Thymus (tissue), 11 donors: ENCODE results near the gene CMTM5. TPM values are rescaled to one million over a fixed set of nuclear protein-coding genes. Genes with fewer than 3 reads are reported as not detected.

Experiments
- DNase-seq, 9 donors: peaks; one replicate each; pipeline ENCODE4 v3.0.0-alpha.2; 2013; ENCODE audit warnings: low spot score in 9 of 9, low read depth in 6 of 9, missing footprints in 1 of 9
- H3K27ac ChIP-seq, 2 donors: one replicate each; pipeline ENCODE4 v1.5.1; 2013; ENCODE audit warnings: control low read depth in 1 of 2, low read depth in 1 of 2, low read length in 1 of 2, mild to moderate bottlenecking in 1 of 2, moderate library complexity in 1 of 2
- H3K27me3 ChIP-seq, 2 donors: one replicate each; pipeline ENCODE4 v1.5.1; 2013; ENCODE audit warnings: low read length in 1 of 2; ENCODE audit not compliant: control insufficient read depth in 2 of 2, insufficient read depth in 1 of 2
- H3K36me3 ChIP-seq, 2 donors: one replicate each; pipeline ENCODE4 v1.5.1; 2013; ENCODE audit warnings: low read length in 1 of 2, mild to moderate bottlenecking in 1 of 2, moderate library complexity in 1 of 2; ENCODE audit not compliant: control insufficient read depth in 2 of 2, insufficient read depth in 2 of 2
- H3K4me1 ChIP-seq, 2 donors: one replicate each; pipeline ENCODE4 v1.5.1; 2013; ENCODE audit warnings: low read length in 2 of 2; ENCODE audit not compliant: control insufficient read depth in 2 of 2, insufficient read depth in 2 of 2
- H3K4me3 ChIP-seq, 2 donors: one replicate each; pipeline ENCODE4 v1.5.1; 2013; ENCODE audit warnings: low read length in 2 of 2, control low read depth in 1 of 2, mild to moderate bottlenecking in 1 of 2
- H3K9me3 ChIP-seq, 2 donors: one replicate each; pipeline ENCODE4 v1.5.1; 2013; ENCODE audit warnings: low read length in 1 of 2, mild to moderate bottlenecking in 1 of 2; ENCODE audit not compliant: control insufficient read depth in 2 of 2, insufficient read depth in 1 of 2
- WGBS: extraction: QIAGEN DNeasy Blood & Tissue Kit; methylation state at CpG from one replicate; pipeline ENCODE4 v1.1.7; 2013; 5-methylcytosine and 5-hydroxymethylcytosine counted together
- polyA plus RNA-seq: library from polyadenylated mRNA; stranded (reverse); fragments of 200-250 nt; gene quantifications from one replicate; pipeline ENCODE4 v1.2.3, GENCODE V29; 2013
- total RNA-seq: library from RNA; stranded (reverse); fragments of 120-200 nt; gene quantifications from one replicate; pipeline ENCODE4 v1.2.4, GENCODE V29; 2013
- donor health status: healthy.

The CMTM5 gene
- total and polyA plus RNA-seq, 2 donors, result 0.05 to 0.37 TPM

DNA sequence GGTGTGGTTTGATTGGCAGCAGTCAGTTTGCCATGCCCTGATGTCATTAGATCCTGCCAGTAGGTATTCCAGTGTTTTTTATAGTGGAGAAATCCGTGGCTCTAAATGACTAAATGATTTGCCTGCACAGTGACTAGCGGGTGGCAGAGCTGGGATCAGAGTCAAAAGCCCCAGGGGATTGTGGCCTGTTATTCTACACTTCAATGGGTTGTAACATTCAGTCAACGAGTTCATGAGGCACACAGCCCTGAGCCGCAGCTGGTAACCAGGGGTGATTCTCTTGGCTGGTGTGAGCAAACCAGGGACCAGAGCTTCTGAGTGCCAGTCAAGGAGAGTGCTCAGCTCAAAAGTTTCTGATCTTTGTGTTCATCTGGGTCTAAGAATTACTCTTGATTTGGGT, 29.4 kb downstream of the CMTM5 start:
- Histone ChIP-seq H3K9me3 (no peaks in the 10 kb centered on the region), H3K27ac (no peak overlapping the region), H3K4me1 (no peaks in the 10 kb centered on the region), H3K36me3 (no peaks in the 10 kb centered on the region), H3K4me3 (no peak overlapping the region), H3K27me3 (peaks cover 0 to 2% of the 10 kb centered on the region in 2 donors)
- no peak for DNase-seq
- WGBS, result 82% methylated on average over 4 of the region's 4 CpGs

DNA sequence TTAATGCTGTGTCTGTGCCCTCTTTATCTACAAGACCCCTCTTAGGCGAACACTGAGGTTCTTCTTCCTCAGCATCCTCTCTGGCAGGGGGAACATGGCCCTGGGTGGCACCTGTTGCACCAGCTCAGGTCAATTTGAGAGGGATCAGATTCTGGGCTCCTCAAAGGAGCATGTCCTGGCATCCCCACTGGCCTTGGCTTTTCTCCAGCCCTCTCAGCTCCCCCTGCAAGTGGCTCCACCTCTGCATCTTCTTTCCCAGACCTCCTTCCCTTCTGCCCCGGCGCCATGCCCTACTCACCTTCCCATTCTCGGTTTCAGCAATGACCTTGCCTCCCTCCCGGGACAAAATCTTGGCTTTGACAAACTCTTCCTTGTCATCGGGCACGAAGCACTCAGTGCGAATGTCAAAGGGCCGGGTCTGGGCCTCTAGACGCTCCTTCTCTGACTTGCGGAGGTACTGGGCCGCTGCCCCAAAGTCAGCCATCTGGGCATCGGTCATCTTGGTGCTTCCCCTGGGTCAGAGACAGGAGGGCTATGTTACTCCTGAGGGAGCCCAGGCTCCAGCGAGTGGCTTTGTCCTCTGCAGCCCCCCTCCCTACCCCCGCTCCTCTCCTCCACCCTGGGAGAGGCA, 30.0 kb downstream of the CMTM5 start:
- 95% methylated on average over 15 of the region's 15 CpGs for WGBS
- Histone ChIP-seq H3K27ac (no peak overlapping the region), H3K9me3 (no peaks in the 10 kb centered on the region), H3K4me3 (no peak overlapping the region), H3K27me3 (peaks cover 0 to 2% of the 10 kb centered on the region in 2 donors), H3K36me3 (no peaks in the 10 kb centered on the region), H3K4me1 (no peaks in the 10 kb centered on the region)
- no peak for DNase-seq

DNA sequence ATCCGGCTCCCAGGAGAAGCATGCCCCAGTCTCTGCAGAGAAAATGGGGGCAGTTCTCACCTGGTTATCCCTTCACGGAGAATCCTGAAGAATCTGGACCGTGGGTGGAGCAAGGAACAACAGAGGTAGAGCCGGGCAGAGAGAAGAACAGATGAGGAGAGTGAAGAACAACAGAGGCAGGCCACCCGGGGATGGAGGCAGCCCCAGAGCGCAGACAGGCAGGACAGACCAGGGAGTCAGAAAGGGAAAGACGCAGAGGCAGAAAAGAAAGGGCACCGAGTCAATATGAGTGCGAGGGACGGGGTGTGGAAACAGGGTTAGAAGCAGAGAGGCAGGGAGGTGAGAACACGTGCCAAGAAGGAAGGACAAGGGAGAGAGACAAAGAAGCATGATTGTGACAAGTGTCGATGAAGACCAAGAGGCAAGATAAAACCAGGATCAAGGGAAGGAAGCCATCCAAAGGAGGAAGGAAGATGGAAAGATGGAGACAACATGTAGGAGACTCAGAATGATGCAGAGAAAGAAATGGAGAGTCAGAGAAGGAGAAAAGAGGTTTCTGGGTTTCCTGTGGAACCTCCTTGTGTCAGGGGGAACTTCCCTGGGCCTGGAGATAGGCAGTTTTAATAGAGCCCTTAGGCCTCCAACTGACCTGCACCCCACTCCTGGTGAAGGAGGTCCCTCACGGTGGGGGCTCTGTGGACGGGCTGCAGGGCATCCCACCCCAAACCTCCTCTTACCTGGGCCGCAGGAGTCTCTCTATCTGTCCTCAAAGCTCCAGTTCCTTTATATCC, 30.9 kb downstream of the CMTM5 start, which contains the start of gene MYH6:
MYH6 (minus strand) TSS at position 758 of the 791 bp plus-strand sequence. CDS start 1,050 bp downstream, outside the sequence.
- Histone ChIP-seq H3K4me1 (no peaks in the 10 kb centered on the region), H3K27ac (no peak within 1 kb of the TSS), H3K9me3 (no peaks in the 10 kb centered on the region), H3K36me3 (no peaks in the 10 kb centered on the region), H3K4me3 (no peak within 1 kb of the TSS), H3K27me3 (no peaks in the 10 kb centered on the region)
- 91% methylated on average over 15 of the region's 15 CpGs for WGBS
- no peak for DNase-seq

- Histone ChIP-seq H3K4me1 (no peaks in the 10 kb centered on the region), H3K36me3 (no peaks in the 10 kb centered on the region), H3K27ac (no peak overlapping the region), H3K27me3 (no peaks in the 10 kb centered on the region), H3K4me3 (no peak overlapping the region), H3K9me3 (no peaks in the 10 kb centered on the region)
- 82% methylated on average over 5 of the region's 5 CpGs for WGBS
- no peak for DNase-seq
These were observed 31.4 kb downstream of the CMTM5 start for GRCh38 chr14:23408307-23408630.

DNA sequence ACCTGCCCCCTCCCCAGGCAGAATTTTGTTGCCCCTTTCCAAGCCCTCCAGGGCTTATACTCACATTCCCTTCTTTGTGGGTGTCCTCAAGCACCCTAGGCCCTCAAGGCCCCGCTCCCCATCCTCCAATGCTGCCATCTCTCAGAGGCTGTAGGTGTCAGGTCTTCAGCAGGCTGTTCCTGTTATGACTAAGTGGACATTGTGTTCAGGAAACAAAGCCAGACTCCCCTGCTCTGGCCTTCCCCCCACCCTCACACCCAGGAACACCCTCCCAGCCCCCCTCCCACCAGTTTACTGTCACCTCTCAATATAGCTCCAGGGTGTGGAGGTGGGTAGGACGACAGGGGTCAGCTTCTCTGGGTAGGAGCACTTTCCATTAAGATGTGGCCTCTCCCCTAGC, 32.6 kb downstream of the CMTM5 start:
- Histone ChIP-seq H3K4me3 (no peak overlapping the region), H3K27me3 (no peaks in the 10 kb centered on the region), H3K4me1 (no peaks in the 10 kb centered on the region), H3K27ac (no peak overlapping the region), H3K9me3 (no peaks in the 10 kb centered on the region), H3K36me3 (no peaks in the 10 kb centered on the region)
- WGBS, result 86% methylated on average over 2 of the region's 2 CpGs
- DNase-seq, result no peak

DNA sequence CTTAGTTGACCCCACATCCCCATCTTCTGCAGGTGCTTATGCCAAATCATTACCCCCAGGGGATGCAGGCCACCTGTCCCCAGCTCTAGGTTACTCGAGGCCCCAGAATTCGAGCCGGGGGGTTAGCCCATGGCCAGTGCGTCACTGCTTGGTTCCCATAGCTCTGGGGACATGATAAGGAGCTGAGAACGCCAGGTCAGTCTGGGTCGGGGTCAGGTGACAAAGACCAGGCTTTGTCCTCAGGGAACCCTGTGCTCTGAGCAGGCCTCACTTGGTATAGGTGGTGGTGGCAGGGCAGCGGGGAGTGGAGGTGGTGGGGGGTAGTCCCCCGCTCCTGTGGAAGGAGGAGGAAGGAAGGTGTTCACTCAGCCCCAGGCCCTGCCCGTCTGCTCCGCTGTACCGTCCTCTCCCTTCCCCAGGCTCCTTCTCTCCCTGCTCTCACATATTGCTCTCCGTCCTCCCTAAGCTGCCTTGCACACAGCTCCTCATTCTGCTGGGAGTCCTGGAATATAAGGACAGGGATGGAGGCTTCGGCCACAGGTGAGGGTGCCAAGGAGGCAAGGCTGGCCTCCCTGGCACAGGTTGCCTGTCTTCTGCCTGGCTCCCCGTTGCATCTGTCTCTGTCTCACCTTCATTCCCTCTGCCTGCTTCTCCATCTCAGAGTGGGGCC, 33.3 kb downstream of the CMTM5 start:
- Histone ChIP-seq H3K4me1 (no peaks in the 10 kb centered on the region), H3K4me3 (no peak overlapping the region), H3K27me3 (no peaks in the 10 kb centered on the region), H3K27ac (no peak overlapping the region), H3K9me3 (no peaks in the 10 kb centered on the region), H3K36me3 (no peaks in the 10 kb centered on the region)
- 90% methylated on average over 14 of the region's 14 CpGs for WGBS
- DNase-seq, result no peak

DNA sequence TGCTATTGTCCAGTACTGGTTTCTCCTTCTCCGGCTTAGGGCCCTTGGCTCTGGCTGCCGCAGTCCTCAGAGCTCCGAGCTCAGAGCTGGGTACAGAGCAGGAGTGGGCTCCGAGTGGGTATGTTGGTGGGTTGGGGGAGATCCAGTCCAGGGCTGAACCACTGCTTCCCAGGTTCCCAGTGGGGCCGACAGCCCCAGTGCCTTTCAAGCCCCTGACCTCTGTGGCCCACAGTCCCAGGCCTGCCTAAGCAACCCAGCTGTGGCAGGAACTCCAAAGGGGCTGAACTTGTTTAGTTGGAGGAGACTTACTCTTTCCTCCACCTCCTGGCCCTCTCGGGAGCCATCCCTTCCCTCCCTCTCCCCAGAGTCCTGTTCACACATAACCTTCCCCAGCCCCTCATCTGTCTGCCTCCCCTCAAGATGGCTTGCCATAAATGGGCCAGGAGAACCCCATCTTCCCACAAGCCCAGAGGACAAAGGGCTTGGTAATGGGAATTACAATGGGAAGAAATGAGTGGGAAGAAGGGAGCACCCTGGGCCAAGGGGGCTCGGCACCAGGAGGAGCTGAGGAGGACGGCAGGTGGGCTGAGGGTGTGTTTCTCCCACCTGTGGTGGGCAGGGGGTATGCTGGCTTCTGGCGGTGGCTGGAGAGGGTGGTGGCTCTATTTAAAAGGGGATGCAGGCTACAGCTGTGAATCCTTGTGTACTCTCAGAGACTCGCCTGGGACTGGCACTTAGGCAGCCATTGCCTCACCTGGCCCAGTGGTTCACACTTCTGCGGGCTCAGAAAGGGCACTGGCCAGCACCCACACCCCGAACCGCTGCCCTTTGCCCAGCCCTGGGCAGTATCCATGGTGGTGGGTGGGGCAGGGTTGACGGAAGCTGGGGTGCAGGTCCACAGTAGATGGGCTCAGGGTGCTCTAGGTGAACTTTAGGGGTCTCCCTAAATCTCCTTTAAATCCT, 35.0 kb downstream of the CMTM5 start:
- H3K9me3 ChIP-seq, result no peaks in the 10 kb centered on the region
- DNase-seq, result no peak
- 96% methylated on average over 14 of the region's 14 CpGs for WGBS

GRCh38 chr14:23413681-23414080, 36.8 kb downstream of the CMTM5 start:
- Histone ChIP-seq H3K9me3 (no peaks in the 10 kb centered on the region), H3K27ac (no peak overlapping the region), H3K4me1 (no peaks in the 10 kb centered on the region), H3K4me3 (no peak overlapping the region), H3K27me3 (no peaks in the 10 kb centered on the region), H3K36me3 (no peaks in the 10 kb centered on the region)
- WGBS, result 95% methylated on average over 16 of the region's 16 CpGs
- no peak for DNase-seq

More for the DNA sequence above, 35.0 kb downstream of the CMTM5 start:
- no peak overlapping the region for H3K4me3 ChIP-seq
- no peaks in the 10 kb centered on the region for H3K36me3 ChIP-seq
- no peak overlapping the region for H3K27ac ChIP-seq
- H3K4me1 ChIP-seq, result no peaks in the 10 kb centered on the region
- H3K27me3 ChIP-seq, result no peaks in the 10 kb centered on the region
